Panc1 (cell line): Measurements from ENCODE around the gene SPC25. TPM values are rescaled to one million over a fixed set of nuclear protein-coding genes. Genes with fewer than 3 reads are reported as not detected.

Experiments used
- ATAC-seq: fragments of 200-7000 bp; cut with Tn5 transposase; 2 replicates; pipeline ENCODE4 v1.9.1; 2020; ENCODE audit warnings: mild to moderate bottlenecking, moderate library complexity
- BruUV-seq: library from RNA; stranded (reverse); fragments of 400-500 nt; replicated peaks from 2 replicates; lab custom pipeline; 2021; lab: Mats Ljungman, UMichigan
- CTCF ChIA-PET: fragments of 300-600 bp; sonication (Branson Sonifier 250); formaldehyde crosslinking; loops from one replicate; lab custom pipeline; 2022; ENCODE audit warnings: antibody characterized with exemption; lab: Charles Lee
- POLR2A ChIA-PET: fragments of 300-600 bp; sonication (Branson Sonifier 250); formaldehyde crosslinking; loops from one replicate; lab custom pipeline; 2022; ENCODE audit warnings: antibody characterized with exemption; lab: Charles Lee
- DNase-seq: peaks from one replicate; pipeline ENCODE4 v3.0.0-alpha.2; 2010; ENCODE audit warnings: low read depth, low spot score
- H3K27ac ChIP-seq: 2 replicates; pipeline ENCODE4 v1.5.1; 2011; ENCODE audit warnings: mild to moderate bottlenecking, low read length, inconsistent platforms
- H3K27me3 ChIP-seq: fragments of 200-500 bp; sonication (Bioruptor generic); 2 replicates; pipeline ENCODE4 v1.6.0; 2014; ENCODE audit warnings: low read length, inconsistent platforms; ENCODE audit not compliant: control insufficient read depth, insufficient read depth
- H3K36me3 ChIP-seq: fragments of 200-500 bp; sonication (Bioruptor generic); 2 replicates; pipeline ENCODE4 v1.5.1; 2014; ENCODE audit warnings: inconsistent platforms, mild to moderate bottlenecking, low read length, moderate library complexity; ENCODE audit not compliant: control insufficient read depth, insufficient read depth
- H3K4me1 ChIP-seq: 2 replicates; pipeline ENCODE4 v1.5.1; 2011; ENCODE audit warnings: inconsistent platforms, mild to moderate bottlenecking, low read length, moderate library complexity; ENCODE audit not compliant: control insufficient read depth, insufficient read depth
- H3K4me3 ChIP-seq, 2 experiments: 2 replicates each; pipeline ENCODE4 v1.5.1; 2011 to 2012; ENCODE audit warnings: low read depth in 2 of 2, low read length in 2 of 2, mild to moderate bottlenecking in 2 of 2, inconsistent platforms in 1 of 2, moderate library complexity in 1 of 2
- H3K9me3 ChIP-seq: fragments of 200-500 bp; sonication (Bioruptor generic); 2 replicates; pipeline ENCODE4 v1.5.1; 2014; ENCODE audit warnings: low read depth, mild to moderate bottlenecking, inconsistent platforms, low read length, moderate library complexity; ENCODE audit not compliant: control insufficient read depth, insufficient read depth
- CTCF ChIP-seq: fragments of 450-650 bp; IDR thresholded peaks from 2 replicates; pipeline ENCODE4 v1.5.1; 2017; ENCODE audit warnings: mild to moderate bottlenecking
- POLR2AphosphoS5 ChIP-seq: IDR thresholded peaks from 2 replicates; pipeline ENCODE4 v1.6.1; 2012; ENCODE audit warnings: mild to moderate bottlenecking, low read depth, low read length, moderate library complexity
- SIN3A ChIP-seq: IDR thresholded peaks from 2 replicates; pipeline ENCODE4 v1.6.1; 2012; ENCODE audit warnings: low read depth, mild to moderate bottlenecking, low read length, moderate library complexity, borderline replicate concordance; ENCODE audit not compliant: insufficient read depth
- TCF7L2 ChIP-seq: IDR thresholded peaks from 2 replicates; pipeline ENCODE4 v1.6.1; 2011; ENCODE audit warnings: mild to moderate bottlenecking, low read depth, low read length, inconsistent platforms
- in situ Hi-C: cut with HindIII; loops from 2 replicates; pipeline ENCODE4 v1.10.0; 2016; ENCODE audit warnings: low sequenced_read_pairs, low pct_unique_long_range_greater_than_20kb
- intact Hi-C: fragments of 100-400 bp; cut with micrococcal nuclease; formaldehyde crosslinking; loops from one replicate; pipeline ENCODE4 v1.10.0; 2022; ENCODE audit not compliant: unreplicated experiment
- total RNA-seq: library from RNA; stranded (reverse); gene quantifications from one replicate; pipeline ENCODE4 v1.2.1, GENCODE V29; 2021; ENCODE audit not compliant: unreplicated experiment
- TF ChIP-seq, protein P1 (sequence below), 2 experiments: IDR thresholded peaks; 2 replicates each; pipeline ENCODE4 v1.6.1; 2011 to 2012; ENCODE audit warnings: low read depth in 2 of 2, control low read depth in 1 of 2, low read length in 1 of 2, mild to moderate bottlenecking in 1 of 2, moderate library complexity in 1 of 2; ENCODE audit not compliant: insufficient read depth in 1 of 2

The SPC25 gene
- total RNA-seq, 1 experiment from 2014 or later: 21.1 TPM

- ATAC-seq: no peak
- DNase-seq: no peak
- no peaks in the 10 kb centered on the region for H3K36me3 ChIP-seq
- H3K27me3 ChIP-seq: peaks cover 3% of the 10 kb centered on the region; the same call in 1 of the 2 replicates
- POLR2A ChIA-PET: no interaction called here
- no peak overlapping the region for H3K27ac ChIP-seq
- TF ChIP-seq, protein P1, sequence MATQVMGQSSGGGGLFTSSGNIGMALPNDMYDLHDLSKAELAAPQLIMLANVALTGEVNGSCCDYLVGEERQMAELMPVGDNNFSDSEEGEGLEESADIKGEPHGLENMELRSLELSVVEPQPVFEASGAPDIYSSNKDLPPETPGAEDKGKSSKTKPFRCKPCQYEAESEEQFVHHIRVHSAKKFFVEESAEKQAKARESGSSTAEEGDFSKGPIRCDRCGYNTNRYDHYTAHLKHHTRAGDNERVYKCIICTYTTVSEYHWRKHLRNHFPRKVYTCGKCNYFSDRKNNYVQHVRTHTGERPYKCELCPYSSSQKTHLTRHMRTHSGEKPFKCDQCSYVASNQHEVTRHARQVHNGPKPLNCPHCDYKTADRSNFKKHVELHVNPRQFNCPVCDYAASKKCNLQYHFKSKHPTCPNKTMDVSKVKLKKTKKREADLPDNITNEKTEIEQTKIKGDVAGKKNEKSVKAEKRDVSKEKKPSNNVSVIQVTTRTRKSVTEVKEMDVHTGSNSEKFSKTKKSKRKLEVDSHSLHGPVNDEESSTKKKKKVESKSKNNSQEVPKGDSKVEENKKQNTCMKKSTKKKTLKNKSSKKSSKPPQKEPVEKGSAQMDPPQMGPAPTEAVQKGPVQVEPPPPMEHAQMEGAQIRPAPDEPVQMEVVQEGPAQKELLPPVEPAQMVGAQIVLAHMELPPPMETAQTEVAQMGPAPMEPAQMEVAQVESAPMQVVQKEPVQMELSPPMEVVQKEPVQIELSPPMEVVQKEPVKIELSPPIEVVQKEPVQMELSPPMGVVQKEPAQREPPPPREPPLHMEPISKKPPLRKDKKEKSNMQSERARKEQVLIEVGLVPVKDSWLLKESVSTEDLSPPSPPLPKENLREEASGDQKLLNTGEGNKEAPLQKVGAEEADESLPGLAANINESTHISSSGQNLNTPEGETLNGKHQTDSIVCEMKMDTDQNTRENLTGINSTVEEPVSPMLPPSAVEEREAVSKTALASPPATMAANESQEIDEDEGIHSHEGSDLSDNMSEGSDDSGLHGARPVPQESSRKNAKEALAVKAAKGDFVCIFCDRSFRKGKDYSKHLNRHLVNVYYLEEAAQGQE (IDR thresholded peaks at IDR 0.05; ENCODE audit: insufficient read depth in 1 of 2, low read depth in 2 of 2, low read length in 1 of 2): no peak
- TF ChIP-seq POLR2AphosphoS5: no peak
- no peak for TF ChIP-seq SIN3A
- no peak for TF ChIP-seq TCF7L2
- TF ChIP-seq CTCF: no peak
- intact Hi-C loops: no loop called here
- no peak overlapping the region for H3K4me3 ChIP-seq
- in situ Hi-C loops: no loop called here
- H3K9me3 ChIP-seq: no peaks in the 10 kb centered on the region
- no TSS peak for BruUV-seq
- CTCF ChIA-PET: no interaction called here
- H3K4me1 ChIP-seq: no peaks in the 10 kb centered on the region
Observed at GRCh38 chr2:168897449-168897848, 7.2 kb upstream of the SPC25 start.

- H3K36me3 ChIP-seq: no peaks in the 10 kb centered on the region
- in situ Hi-C loops: no loop called here
Observed at GRCh38 chr2:168896783-168897182, 6.6 kb upstream of the SPC25 start.

More at GRCh38 chr2:168896783-168897182, 6.6 kb upstream of the SPC25 start:
- Histone ChIP-seq H3K4me1 (no peaks in the 10 kb centered on the region), H3K27me3 (peaks cover 8% of the 10 kb centered on the region), H3K27ac (no peak overlapping the region), H3K4me3 (no peak overlapping the region), H3K9me3 (no peaks in the 10 kb centered on the region)
- no peak for DNase-seq
- intact Hi-C loops: no loop called here
- TF ChIP-seq, protein P1 (IDR thresholded peaks at IDR 0.05; ENCODE audit: insufficient read depth in 1 of 2, low read depth in 2 of 2, low read length in 1 of 2): no peak
- TF ChIP-seq TCF7L2: no peak
- no peak for ATAC-seq
- ChIA-PET CTCF (no interaction called here), POLR2A (no interaction called here)
- no TSS peak for BruUV-seq
